Subcutaneous adipose tissue (tissue), 4 donors: Measurements from ENCODE around the gene LMCD1. TPM values are rescaled to one million over a fixed set of nuclear protein-coding genes. Genes with fewer than 3 reads are reported as not detected.

Experiments
- CTCF ChIP-seq: fragments of 450-650 bp; IDR thresholded peaks from one replicate; pipeline ENCODE4 v1.5.1; 2016; ENCODE audit warnings: low read depth, mild to moderate bottlenecking, control low read depth, antibody characterized with exemption, moderate library complexity
- total RNA-seq, 4 donors: library from RNA; depleted of rRNA; stranded (reverse); fragments of >200 nt; gene quantifications; one replicate each; pipeline ENCODE4 v1.1.0, GENCODE V29; 2016

The LMCD1 gene
- total RNA-seq, 4 donors from 2014 or later, result 211 to 464 (median 276) TPM

- no peak for TF ChIP-seq CTCF
Measured at GRCh38 chr3:8562081-8562595, 60.5 kb downstream of the LMCD1 start.

GRCh38 chr3:8563146-8563545, 61.5 kb downstream of the LMCD1 start:
- TF ChIP-seq CTCF, result no peak

- TF ChIP-seq CTCF, result no peak
Measured at GRCh38 chr3:8563597-8563996, 62.0 kb downstream of the LMCD1 start.

GRCh38 chr3:8565376-8565775, 63.8 kb downstream of the LMCD1 start:
- no peak for TF ChIP-seq CTCF

- TF ChIP-seq CTCF, result no peak
Measured at GRCh38 chr3:8567784-8568575, 66.4 kb downstream of the LMCD1 start.

GRCh38 chr3:8571256-8571655, 69.6 kb downstream of the LMCD1 start:
- no peak for TF ChIP-seq CTCF

- no peak for TF ChIP-seq CTCF
Measured at GRCh38 chr3:8573342-8573926, 71.8 kb downstream of the LMCD1 start.
